Measurements from ENCODE around the gene LAYN. TPM values are rescaled to one million over a fixed set of nuclear protein-coding genes. Genes with fewer than 3 reads are reported as not detected.
A peak's percentile ranks its signal among the peaks of the same experiment; 100 is the strongest.

Gene LAYN
- total RNA-seq, 1 experiment from 2014 or later: 0.47 TPM

GRCh38 chr11:111557425-111558111, 17.0 kb downstream of the LAYN start:
- BruUV-seq (replicated peaks): no TSS peak
- H3K4me1 Mint-ChIP-seq (ENCODE audit: low read depth, unreplicated experiment): peaks cover 25% of the 10 kb centered on the region
- H3K9me3 Mint-ChIP-seq (ENCODE audit: low read depth, unreplicated experiment): peaks cover 3% of the 10 kb centered on the region
- no peak overlapping the region for H3K4me3 Mint-ChIP-seq (ENCODE audit: low read depth, unreplicated experiment)
- intact Hi-C loops (cut with micrococcal nuclease; ENCODE audit: unreplicated experiment): loop anchor here (2.0 kb wide), 1 partner anchor 45 kb away; the partner anchor contains the start of gene BTG4
- no peak overlapping the region for H3K27ac Mint-ChIP-seq (ENCODE audit: unreplicated experiment)
- H3K27me3 Mint-ChIP-seq (ENCODE audit: unreplicated experiment): no peaks in the 10 kb centered on the region
- CTCF ChIA-PET: no interaction called here
- H3K36me3 Mint-ChIP-seq (ENCODE audit: insufficient read depth, unreplicated experiment): no peaks in the 10 kb centered on the region
- DNase-seq: no peak
- no peak for TF ChIP-seq CTCF (IDR thresholded peaks at IDR 0.05; ENCODE audit: unreplicated experiment)

- no TSS peak for BruUV-seq (replicated peaks)
- Mint-ChIP-seq H3K9me3 (ENCODE audit: low read depth, unreplicated experiment) (peaks cover 3% of the 10 kb centered on the region), H3K4me1 (ENCODE audit: low read depth, unreplicated experiment) (peaks cover 35% of the 10 kb centered on the region), H3K4me3 (ENCODE audit: low read depth, unreplicated experiment) (no peak overlapping the region), H3K27ac (ENCODE audit: unreplicated experiment) (no peak overlapping the region), H3K36me3 (ENCODE audit: insufficient read depth, unreplicated experiment) (no peaks in the 10 kb centered on the region), H3K27me3 (ENCODE audit: unreplicated experiment) (no peaks in the 10 kb centered on the region)
- CTCF ChIA-PET: no interaction called here
- intact Hi-C loops (cut with micrococcal nuclease; ENCODE audit: unreplicated experiment): loop anchor here (2.0 kb wide), 1 partner anchor 47 kb away; the partner anchor contains the start of gene BTG4
- TF ChIP-seq CTCF (IDR thresholded peaks at IDR 0.05; ENCODE audit: unreplicated experiment): no peak
- no peak for DNase-seq
Observed at GRCh38 chr11:111559800-111560464, 19.4 kb downstream of the LAYN start.

GRCh38 chr11:111560800-111561199, 20.3 kb downstream of the LAYN start:
- no peak for TF ChIP-seq CTCF (IDR thresholded peaks at IDR 0.05; ENCODE audit: unreplicated experiment)
- Mint-ChIP-seq H3K4me1 (ENCODE audit: low read depth, unreplicated experiment) (peaks cover 26% of the 10 kb centered on the region), H3K4me3 (ENCODE audit: low read depth, unreplicated experiment) (no peak overlapping the region), H3K9me3 (ENCODE audit: low read depth, unreplicated experiment) (no peaks in the 10 kb centered on the region), H3K27me3 (ENCODE audit: unreplicated experiment) (no peaks in the 10 kb centered on the region), H3K36me3 (ENCODE audit: insufficient read depth, unreplicated experiment) (no peaks in the 10 kb centered on the region), H3K27ac (ENCODE audit: unreplicated experiment) (no peak overlapping the region)
- CTCF ChIA-PET: interaction anchor here (1.3 kb wide), 1 partner anchor 106 kb away, joined by 3 read pairs; no protein-coding TSS in a partner anchor
- DNase-seq: no peak
- intact Hi-C loops (cut with micrococcal nuclease; ENCODE audit: unreplicated experiment): no loop called here
- BruUV-seq (replicated peaks): no TSS peak

- no peaks in the 10 kb centered on the region for H3K36me3 Mint-ChIP-seq (ENCODE audit: insufficient read depth, unreplicated experiment)
- intact Hi-C loops (cut with micrococcal nuclease; ENCODE audit: unreplicated experiment): no loop called here
- peaks cover 26% of the 10 kb centered on the region for H3K4me1 Mint-ChIP-seq (ENCODE audit: low read depth, unreplicated experiment)
- CTCF ChIA-PET: interaction anchor here (1.3 kb wide), 1 partner anchor 106 kb away, joined by 3 read pairs; no protein-coding TSS in a partner anchor
- no peak for DNase-seq
- no peaks in the 10 kb centered on the region for H3K27me3 Mint-ChIP-seq (ENCODE audit: unreplicated experiment)
- BruUV-seq (replicated peaks): no TSS peak
- no peak overlapping the region for H3K4me3 Mint-ChIP-seq (ENCODE audit: low read depth, unreplicated experiment)
- H3K27ac Mint-ChIP-seq (ENCODE audit: unreplicated experiment): peak overlapping the region; percentile 93
- no peak for TF ChIP-seq CTCF (IDR thresholded peaks at IDR 0.05; ENCODE audit: unreplicated experiment)
- no peaks in the 10 kb centered on the region for H3K9me3 Mint-ChIP-seq (ENCODE audit: low read depth, unreplicated experiment)
Observed at GRCh38 chr11:111561306-111561705, 20.8 kb downstream of the LAYN start.
